ENCODE results near the gene NPR1.
"Not testable (repeated sequence)": the region's sequence is repeated elsewhere in the genome, so short reads cannot be mapped to it uniquely, and the experiment has no call there.

The NPR1 gene

DNA sequence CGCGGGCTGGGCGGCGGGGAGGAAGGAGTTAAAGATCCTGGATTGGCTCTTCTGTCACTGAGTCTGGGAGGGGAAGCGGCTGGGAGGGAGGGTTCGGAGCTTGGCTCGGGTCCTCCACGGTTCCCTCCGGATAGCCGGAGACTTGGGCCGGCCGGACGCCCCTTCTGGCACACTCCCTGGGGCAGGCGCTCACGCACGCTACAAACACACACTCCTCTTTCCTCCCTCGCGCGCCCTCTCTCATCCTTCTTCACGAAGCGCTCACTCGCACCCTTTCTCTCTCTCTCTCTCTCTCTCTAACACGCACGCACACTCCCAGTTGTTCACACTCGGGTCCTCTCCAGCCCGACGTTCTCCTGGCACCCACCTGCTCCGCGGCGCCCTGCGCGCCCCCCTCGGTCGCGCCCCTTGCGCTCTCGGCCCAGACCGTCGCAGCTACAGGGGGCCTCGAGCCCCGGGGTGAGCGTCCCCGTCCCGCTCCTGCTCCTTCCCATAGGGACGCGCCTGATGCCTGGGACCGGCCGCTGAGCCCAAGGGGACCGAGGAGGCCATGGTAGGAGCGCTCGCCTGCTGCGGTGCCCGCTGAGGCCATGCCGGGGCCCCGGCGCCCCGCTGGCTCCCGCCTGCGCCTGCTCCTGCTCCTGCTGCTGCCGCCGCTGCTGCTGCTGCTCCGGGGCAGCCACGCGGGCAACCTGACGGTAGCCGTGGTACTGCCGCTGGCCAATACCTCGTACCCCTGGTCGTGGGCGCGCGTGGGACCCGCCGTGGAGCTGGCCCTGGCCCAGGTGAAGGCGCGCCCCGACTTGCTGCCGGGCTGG lies at the start of gene NPR1:
NPR1 (plus strand) TSS at position 170 of the 818 bp plus-strand sequence; CDS start at position 591, 421 bp downstream.
- no peak for DNase-seq (ENCODE audit: low read depth)

DNA sequence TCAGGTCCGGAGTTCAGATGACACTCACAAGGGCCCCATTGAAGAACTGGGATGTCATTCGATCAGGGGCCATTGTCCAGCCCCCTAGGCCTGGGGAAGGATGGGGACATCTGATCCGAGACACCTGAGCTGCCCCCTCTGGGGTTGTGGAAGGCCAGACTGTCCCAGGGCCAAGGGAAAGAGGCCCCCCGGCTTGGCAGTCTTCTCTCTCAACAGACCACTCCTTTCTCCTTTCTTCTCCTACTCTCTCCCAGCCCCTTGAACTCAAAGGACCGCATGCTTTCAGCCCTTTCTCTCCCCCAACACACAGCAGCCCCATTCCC lies 49.2 kb upstream of the NPR1 start:
- no peak for DNase-seq (ENCODE audit: low read depth)

DNA sequence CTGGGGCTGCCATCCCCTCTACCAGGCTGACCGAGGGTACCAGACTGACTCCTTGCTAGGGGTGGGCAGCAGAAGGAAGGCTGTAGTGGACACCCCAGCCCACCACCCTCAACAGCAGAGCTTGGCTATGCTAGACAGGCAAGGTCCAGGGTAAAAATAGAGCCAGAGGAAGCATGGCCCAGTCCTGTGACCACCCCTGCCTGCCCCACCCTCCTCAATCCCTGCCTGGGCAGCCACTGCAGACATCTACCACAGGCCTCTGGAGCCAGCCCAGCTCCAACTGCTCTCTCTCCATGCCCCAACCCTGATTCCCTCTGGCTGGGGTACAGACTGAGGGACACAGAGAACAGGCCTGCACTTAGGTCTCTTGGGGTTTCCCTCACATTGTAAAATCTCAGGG lies 48.5 kb upstream of the NPR1 start:
- no peak for DNase-seq (ENCODE audit: low read depth)

DNA sequence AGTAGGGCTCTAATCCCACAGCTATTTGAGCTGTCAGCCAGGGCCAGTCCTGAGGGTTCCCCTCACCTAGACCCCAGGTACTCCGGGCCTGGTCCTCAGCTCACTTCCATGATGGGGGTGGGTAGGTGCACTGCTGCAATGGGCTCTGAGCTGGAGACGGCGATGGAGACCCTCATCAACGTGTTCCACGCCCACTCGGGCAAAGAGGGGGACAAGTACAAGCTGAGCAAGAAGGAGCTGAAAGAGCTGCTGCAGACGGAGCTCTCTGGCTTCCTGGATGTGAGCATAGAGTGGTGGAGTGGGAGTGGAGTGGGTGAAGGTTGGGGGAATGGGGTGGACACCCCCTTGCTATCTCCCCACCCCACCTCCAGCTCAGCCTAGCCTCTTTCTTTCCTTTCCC lies 48.1 kb upstream of the NPR1 start:
- DNase-seq (ENCODE audit: low read depth): no peak

DNA sequence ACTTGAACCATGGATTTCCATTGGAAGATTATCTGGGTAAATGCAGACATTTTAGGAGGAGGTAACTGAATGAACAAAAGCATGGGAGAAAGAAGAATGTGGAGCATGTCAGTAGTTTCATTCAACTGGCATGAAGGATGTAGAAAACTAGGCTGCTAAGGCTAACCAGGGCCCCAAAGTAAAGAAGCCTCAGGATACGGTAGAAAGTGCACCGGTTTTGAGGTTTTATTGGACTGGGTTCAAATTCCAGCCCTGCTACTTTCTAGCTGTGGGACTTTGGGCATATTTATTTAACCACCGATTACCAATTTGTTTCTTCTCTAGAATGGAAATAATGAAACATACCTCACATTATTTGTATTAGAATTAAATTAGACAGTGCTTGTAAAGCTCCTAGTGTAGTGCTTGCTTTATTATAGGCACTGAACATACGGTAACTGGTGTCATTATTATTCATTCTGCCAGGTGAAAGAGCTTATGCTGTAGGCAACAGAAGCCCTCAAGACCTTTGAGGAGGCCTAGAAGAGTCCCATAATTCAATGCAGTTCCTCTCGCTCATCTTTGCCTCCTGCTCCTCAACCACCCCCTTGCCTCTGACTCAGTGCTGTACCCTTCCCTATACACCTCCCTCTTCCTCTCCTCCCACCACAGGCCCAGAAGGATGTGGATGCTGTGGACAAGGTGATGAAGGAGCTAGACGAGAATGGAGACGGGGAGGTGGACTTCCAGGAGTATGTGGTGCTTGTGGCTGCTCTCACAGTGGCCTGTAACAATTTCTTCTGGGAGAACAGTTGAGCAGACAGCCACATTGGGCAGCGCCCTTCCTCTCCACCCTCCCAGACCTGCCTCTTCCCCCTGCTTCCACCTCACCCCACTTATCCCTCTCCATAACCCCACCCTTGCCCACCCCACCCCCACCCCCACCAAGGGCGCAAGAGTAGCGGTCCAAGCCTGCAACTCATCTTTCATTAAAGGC lies 47.2 kb upstream of the NPR1 start:
- DNase-seq (ENCODE audit: low read depth): no peak

DNA sequence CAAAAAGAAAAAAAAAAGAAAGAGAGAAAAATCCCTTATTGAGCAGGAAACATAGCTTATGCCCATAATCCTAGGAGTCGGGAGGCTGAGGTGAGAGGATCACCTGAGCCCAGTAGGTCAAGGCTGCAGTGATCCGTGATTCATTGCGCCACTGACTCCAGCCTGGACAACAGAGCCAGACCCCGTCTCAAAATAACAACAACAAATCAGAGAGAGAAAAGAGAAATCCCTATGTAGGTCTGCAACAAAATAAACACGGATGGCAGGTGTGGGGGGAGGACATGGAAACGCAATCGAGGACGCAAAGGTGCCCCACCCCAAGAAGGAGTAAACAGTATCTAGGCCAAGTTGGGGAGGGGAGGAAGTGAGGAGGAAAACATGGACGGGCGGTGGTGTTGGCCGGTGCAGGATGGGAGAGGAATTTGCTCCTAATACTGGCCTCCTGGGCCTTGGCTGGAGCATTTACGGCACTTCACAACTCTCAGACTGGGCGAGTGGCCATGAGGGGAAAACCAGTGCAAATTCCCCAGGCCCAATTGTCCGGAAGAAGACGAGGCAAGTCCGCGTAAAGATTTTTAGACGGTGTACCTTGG lies 45.2 kb upstream of the NPR1 start:
- no peak for DNase-seq (ENCODE audit: low read depth)

DNA sequence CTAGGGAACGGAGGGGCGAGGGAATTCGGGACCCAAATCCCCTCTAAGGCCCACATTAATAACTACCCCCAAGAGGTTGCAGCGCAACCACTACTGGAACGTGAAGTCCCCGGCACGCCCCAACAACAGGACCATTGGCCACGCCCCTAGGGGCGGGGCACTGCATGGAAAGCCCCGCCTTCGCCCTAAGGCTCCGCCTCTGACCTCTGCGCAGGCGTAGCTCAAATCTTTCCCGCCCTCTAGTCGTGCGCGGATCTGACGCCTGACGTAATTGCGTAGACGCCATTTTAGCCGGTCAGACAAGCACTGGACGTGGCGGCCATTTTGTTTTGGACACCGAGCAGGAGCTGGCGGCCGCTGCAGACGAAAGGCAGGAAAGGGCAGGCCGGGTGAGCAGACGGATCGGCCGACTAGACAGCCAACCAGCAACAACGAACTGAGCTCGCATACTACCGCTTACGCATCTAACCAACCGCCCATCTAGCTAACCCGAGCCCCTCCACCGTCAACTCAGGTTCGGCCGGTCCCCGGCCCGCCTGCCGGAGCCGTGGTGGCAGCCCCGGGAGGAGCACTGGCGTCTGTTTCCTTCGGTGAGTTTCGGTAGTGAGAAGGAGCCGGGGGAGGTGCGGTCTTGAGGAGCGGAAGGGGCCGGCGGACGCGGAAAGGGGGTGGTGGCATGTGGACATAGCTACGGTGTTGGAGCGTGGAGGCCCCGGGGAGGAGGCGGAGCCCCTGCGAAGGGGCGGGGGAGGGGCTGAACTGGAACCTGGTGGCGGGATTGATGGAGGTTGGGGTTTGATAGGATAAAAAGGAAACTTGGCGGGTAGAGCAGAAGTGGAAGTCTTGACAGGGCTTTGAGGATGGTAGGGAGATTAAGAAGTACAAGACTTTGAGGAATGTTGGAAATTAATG lies 44.5 kb upstream of the NPR1 start, which contains the start of gene CHTOP:
CHTOP (plus strand) TSS at position 313 of the 912 bp plus-strand sequence. CDS start 2,523 bp downstream, outside the sequence.
- peak; percentile 97 for DNase-seq (ENCODE audit: low read depth)

DNA sequence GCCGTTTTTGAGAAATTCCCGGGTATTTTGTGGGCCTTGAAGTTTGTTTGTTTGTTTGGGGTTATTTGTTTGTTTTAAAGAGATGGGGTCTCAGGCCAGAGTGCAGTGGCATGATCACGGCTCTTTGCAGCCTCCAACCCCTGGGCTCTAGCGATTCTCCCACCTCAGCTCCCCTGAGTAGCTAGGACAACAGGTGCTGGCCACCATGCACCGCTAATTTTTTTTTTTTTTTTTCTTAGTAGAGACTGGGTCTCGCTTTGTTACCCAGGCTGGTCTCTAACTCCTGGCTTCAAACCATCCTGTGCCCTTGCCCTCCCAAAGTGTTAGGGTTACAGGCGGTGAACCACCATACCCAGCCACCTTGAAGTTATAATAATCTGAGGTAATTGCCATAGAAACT lies 42.6 kb upstream of the NPR1 start:
- DNase-seq (ENCODE audit: low read depth): no peak

DNA sequence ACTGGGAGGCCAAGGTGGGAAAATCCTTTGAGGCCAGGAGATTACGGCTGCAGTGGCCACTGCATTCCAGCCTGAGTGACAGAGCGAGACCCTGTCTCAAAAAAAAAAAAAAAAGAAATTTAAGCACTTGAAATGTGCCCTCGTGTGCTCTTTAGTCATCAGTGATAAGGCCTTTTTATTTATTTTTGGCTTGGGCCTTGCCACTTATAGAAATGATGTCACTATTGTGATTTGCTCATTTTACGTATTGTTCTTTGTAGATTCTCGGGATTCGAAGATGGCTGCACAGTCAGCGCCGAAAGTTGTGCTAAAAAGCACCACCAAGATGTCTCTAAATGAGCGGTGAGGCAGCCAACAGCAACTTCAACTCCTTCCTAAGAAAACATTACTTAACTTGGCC lies 42.2 kb upstream of the NPR1 start:
- DNase-seq (ENCODE audit: low read depth): no peak

DNA sequence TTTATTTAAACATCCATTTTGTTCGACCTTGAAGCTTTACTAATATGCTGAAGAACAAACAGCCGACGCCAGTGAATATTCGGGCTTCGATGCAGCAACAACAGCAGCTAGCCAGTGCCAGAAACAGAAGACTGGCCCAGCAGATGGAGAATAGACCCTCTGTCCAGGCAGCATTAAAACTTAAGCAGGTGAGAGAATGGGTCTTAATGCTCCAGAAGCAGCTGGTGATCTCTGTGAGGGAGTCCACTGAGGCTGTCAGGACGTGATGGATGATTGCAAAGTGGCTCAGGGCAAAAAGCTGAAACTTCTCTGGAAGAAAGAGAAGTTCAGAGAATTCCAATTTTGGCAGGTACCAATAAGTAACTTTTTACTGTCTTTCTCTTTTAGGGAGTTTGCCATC lies 40.2 kb upstream of the NPR1 start:
- DNase-seq (ENCODE audit: low read depth): no peak

DNA sequence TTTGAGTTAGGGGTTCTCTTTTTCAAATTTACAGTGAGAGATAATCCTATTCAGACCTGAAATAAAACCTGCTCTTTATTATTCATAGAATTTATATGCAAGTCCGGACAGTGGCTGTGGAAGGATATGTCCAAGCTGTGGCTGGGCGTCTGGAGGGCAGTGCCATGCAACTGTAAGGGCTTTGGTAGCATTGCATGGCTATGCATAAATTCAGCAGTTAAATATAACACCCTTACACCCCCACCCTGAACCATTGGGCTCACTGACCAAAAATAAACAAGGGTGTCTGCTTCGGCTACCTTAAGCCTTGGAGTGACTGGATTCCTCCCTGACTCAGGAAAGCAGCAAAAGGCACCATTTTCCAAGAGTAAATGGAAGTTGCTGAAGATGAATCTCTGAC lies 39.2 kb upstream of the NPR1 start:
- no peak for DNase-seq (ENCODE audit: low read depth)

DNA sequence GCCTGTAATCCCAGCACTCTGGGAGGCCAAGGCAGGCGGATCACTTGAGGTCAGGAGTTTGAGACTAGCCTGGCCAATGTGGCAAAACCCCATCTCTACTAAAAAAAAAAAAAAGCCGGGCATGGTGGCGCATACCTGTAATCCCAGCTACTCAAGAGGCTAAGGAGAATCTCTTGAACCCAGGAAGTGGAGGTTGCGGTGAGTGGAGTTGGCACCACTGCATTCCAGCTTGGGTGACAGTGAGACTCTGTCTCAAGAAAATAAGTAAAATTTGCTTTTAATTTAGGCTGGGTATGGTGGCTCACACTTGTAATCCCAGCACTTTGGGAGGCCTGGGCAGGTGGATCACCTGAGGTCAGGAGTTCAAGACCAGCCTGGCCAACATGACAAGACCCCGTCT lies 38.3 kb upstream of the NPR1 start:
- DNase-seq (ENCODE audit: low read depth): not testable (repeated sequence)

DNA sequence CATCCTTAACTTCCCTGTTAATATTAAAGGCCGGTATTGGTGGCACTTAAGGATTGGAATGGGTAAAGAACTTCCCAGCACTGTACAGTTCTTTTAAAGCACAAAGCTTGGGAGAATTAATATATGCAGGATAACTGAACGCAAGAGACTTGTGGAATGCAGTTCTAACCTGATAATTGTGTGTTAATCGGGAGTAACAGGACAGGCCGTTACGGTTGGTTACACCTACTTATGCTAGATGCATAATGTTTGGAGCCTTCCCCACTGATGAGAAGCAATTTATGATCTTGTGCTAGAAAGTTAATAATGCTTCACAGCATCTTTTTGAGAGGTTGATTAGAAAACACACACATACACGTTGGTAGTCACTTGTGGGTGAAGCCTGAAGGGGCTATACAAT lies 37.6 kb upstream of the NPR1 start:
- no peak for DNase-seq (ENCODE audit: low read depth)

DNA sequence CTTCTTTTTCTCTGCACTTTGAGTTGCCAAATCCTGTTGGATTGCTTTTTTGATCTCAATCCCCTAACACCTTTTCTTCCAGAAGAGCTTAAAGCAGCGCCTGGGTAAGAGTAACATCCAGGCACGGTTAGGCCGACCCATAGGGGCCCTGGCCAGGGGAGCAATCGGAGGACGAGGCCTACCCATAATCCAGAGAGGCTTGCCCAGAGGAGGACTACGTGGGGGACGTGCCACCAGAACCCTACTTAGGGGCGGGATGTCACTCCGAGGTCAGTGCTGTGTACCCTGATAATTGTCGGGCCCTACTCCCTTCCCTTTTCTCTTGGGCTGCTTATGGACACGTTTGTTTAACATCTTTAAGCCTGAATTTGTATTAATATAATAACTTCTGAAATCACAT lies 36.3 kb upstream of the NPR1 start:
- DNase-seq (ENCODE audit: low read depth): no peak

DNA sequence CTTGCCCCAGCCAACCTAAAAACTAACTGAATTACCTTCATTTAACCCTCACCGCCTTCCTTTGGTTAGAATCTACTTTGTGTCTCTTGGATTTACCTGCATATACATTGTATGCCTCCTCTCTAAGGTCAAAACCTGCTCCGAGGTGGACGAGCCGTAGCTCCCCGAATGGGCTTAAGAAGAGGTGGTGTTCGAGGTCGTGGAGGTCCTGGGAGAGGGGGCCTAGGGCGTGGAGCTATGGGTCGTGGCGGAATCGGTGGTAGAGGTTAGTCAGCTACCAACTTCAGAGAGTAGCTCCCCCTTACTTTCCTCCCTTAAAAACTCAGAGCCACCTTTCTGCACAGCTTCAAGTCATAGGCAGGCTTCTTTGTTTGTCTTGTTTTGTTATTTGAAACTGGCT lies 35.4 kb upstream of the NPR1 start:
- DNase-seq (ENCODE audit: low read depth): no peak

DNA sequence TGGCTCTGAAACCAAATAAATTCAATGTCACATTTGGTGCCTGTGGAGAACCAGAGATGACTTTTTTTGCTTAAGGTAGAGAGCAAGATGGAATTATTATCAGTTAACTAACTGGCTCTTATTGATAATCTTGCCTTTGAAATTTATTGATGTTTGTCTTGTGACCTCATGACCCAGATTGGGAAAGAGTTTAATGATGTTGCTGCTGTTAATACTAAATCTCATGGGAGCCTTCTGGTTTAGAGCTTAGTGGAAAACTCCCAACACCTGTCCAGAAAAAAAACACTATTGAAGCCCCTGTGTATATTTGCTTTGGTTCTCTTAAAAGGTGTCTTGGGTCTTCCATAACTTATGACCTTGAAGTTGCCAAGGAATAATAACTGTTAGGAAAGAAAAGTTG lies 34.7 kb upstream of the NPR1 start:
- DNase-seq (ENCODE audit: low read depth): no peak

DNA sequence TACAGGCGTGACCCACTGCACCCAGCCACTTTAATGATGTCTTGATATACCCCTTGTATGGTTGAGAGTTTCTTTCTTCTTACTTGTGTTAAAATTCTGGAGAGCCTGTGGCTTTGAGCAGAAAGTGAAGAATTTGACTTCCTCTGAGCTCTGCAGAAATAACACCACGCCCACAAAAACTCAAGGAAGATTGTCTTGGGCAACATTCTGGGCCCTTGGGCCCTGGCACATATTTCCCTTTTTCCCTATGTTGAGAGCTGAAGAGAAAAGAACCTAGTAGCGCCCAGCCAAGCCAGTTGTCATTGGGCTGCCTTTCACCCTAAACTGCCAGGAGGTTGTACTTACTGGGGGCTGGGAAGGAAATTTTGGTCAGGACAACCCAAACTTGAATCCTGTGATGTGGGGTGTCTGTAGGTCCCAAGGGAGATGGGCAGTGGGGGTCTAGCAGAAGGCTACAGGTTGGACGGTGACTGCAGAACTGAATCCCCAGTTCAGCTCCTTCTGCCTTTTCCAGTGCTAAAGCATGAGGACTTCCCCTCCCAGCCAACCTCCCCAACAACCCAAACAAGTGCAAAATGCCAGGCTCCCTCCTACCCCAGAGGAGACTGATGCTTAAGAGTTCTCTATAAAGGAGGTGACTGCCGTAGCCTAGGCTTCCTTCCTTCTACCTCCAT lies 31.7 kb upstream of the NPR1 start:
- DNase-seq (ENCODE audit: low read depth): no peak

DNA sequence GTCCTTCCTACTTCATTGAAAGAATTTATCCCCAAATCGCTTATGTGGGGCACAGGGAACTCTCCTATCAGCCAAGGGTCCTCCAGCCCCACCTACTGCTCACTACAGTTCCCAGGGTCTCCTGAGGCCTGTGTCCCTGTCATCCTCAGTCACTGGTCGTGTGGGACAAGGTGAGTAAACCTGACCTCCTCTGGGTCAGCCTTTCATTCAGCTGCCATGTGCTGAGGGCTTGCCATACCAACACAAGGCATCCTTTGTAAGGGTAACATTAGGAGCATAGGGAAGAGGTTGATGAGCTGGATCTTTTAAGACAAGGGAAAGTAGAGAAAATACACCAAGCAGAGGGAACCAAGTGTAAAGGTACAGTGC lies 31.2 kb upstream of the NPR1 start:
- DNase-seq (ENCODE audit: low read depth): no peak

DNA sequence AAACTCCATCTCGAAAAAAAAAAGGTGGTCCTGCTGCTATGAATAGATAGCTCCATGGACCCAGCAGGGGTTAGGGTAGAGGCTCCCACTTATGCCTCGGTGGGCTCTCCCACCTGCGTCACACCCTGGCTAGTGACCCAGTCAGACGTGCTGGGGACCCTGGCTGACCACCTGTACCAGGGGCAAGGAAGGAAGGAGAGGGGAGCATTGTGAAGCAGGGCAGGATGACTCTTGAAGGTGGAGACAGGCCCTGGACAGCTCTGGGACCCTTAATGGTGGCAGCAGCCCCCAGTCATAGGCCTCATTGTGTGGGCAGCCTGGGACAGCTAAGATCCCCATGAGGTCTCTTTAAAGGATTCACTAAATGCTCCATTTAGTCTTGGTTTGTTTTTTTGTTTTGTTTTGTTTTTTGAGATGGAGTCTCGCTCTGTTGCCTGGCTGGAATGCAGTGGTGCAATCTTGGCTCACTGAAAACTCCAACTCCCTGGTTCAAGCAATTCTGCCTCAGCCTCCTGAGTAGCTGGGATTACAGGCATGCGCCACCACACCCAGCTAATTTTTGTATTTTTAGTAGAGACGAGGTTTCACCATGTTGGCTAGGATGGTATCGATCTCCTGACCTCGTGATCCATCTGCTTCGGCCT lies 30.4 kb upstream of the NPR1 start:
- no peak for DNase-seq (ENCODE audit: low read depth)

DNA sequence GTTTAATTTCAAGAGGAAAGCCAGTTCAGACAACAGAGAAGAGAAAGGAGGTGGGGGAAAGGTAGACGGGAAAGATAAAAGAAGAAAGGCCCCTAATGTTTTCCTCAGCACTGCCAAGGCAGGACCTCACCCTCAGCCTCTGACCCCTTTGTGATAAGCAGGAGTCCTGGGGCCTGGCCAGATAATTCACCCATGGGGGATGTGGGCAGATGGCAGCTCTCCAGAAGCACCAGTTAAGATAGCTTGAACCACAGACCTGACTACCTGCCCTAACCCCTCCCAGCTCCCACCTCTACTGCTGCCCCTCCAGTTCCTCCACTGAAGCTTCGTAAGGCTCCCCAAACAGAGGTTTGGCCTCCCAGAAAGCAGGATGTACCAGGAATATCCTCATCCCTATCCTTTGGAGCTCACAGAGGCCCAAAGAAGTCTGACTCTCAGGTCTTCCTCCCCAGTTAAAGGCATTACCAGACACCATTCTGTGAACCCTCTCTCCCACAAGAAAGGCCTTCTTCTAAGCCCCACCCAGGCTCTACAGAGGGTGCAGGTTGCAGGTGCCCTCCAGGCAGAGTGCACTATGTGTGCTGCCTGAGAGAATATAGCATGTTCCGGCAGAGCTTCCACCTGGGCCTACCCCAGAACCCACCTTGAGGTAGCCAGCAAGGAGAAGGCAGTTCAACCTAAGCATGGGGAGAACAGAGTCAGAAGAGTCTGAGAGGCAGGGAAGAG lies 29.2 kb upstream of the NPR1 start:
- no peak for DNase-seq (ENCODE audit: low read depth)

Measured in activated T-cell treated with anti-CD3 and anti-CD28 coated beads for 48 hours (primary cell).